Mucosa of descending colon (tissue), 3 donors: Measurements from ENCODE around the gene ZNF821. TPM values are rescaled to one million over a fixed set of nuclear protein-coding genes. Genes with fewer than 3 reads are reported as not detected.

Experiments
- ATAC-seq: fragments of 200-7000 bp; cut with Tn5 transposase; one replicate; pipeline ENCODE4 v1.9.1; 2020; ENCODE audit warnings: mild to moderate bottlenecking, moderate library complexity
- DNase-seq, 3 donors: peaks; one replicate each; pipeline ENCODE4 v3.0.0-alpha.2; 2020
- H3K36me3 ChIP-seq: fragments of 200-600 bp; one replicate; pipeline ENCODE4 v1.8.0; 2021; ENCODE audit warnings: low read depth, mild to moderate bottlenecking
- H3K4me1 ChIP-seq: fragments of 200-600 bp; one replicate; pipeline ENCODE4 v1.8.0; 2021; ENCODE audit warnings: low read depth, mild to moderate bottlenecking
- H3K4me3 ChIP-seq: fragments of 200-600 bp; one replicate; pipeline ENCODE4 v1.8.0; 2021; ENCODE audit warnings: mild to moderate bottlenecking
- H3K9me3 ChIP-seq: fragments of 200-600 bp; one replicate; pipeline ENCODE4 v1.8.0; 2021; ENCODE audit warnings: mild to moderate bottlenecking
- CTCF ChIP-seq: fragments of 200-600 bp; IDR thresholded peaks from one replicate; pipeline ENCODE4 v1.8.0; 2022; ENCODE audit warnings: antibody characterized with exemption, mild to moderate bottlenecking
- intact Hi-C, 2 donors: fragments of 100-400 bp; cut with DNase I in 1 of 2; cut with micrococcal nuclease in 1 of 2; formaldehyde crosslinking; loops; one replicate each; pipeline versions ENCODE4 v1.11.0 to v1.11.1; 2022; cut with DNase I, micrococcal nuclease
- total RNA-seq, 3 donors: library from RNA; stranded (reverse); fragmentation: NEBNext Ultra II Directional in 2 of 3; extraction: Animal tissue kit (Norgen Biotek cat#: 25700) in 2 of 3; gene quantifications; one replicate each; pipeline versions ENCODE4 v1.2.1 to v1.2.4, GENCODE V29; 2021 to 2023
- donor health status: DM: no; HTN: no; CAD: no; lungs with moderate emphysema.
- donor health status: DM: no; HTN: no; CAD: no.
- donor health status: DM: no; HTN: yes; CAD: no.

The ZNF821 gene
- total RNA-seq, 3 donors from 2014 or later = 10.2 to 13.7 (median 12.7) TPM

GRCh38 chr16:71846431-71846830, 37.6 kb downstream of the ZNF821 start:
- DNase-seq = peak in 2 of 3 donors; percentile 17 to 39
- peak; percentile 17 for ATAC-seq
- H3K4me3 ChIP-seq = peak overlapping the region; percentile 95
- intact Hi-C loops = no loop called here
- no peaks in the 10 kb centered on the region for H3K36me3 ChIP-seq
- no peaks in the 10 kb centered on the region for H3K4me1 ChIP-seq
- no peaks in the 10 kb centered on the region for H3K9me3 ChIP-seq
- TF ChIP-seq CTCF = no peak

- no peaks in the 10 kb centered on the region for H3K4me1 ChIP-seq
- DNase-seq (peak; percentile 93 to 97 (median 95)), ATAC-seq (peak; percentile 99)
- intact Hi-C loops = no loop called here
- H3K36me3 ChIP-seq = no peaks in the 10 kb centered on the region
- H3K9me3 ChIP-seq = no peaks in the 10 kb centered on the region
- peak within 1 kb of the TSS; percentile 95 for H3K4me3 ChIP-seq
- no peak for TF ChIP-seq CTCF
Measured at GRCh38 chr16:71845639-71846430, 38.1 kb downstream of the ZNF821 start, which contains the start of gene ATXN1L. TSS of gene ATXN1L (plus strand) at chr16:71845976. CDS start at chr16:71849741, 3,765 bp downstream.

GRCh38 chr16:71843572-71843971, 40.4 kb downstream of the ZNF821 start:
- H3K36me3 ChIP-seq = no peaks in the 10 kb centered on the region
- ATAC-seq = no peak
- H3K9me3 ChIP-seq = no peaks in the 10 kb centered on the region
- TF ChIP-seq CTCF = no peak
- no peak overlapping the region for H3K4me3 ChIP-seq
- H3K4me1 ChIP-seq = no peaks in the 10 kb centered on the region
- DNase-seq = no peak
- intact Hi-C loops = no loop called here

GRCh38 chr16:71840052-71840451, 43.9 kb downstream of the ZNF821 start:
- no peak for ATAC-seq
- TF ChIP-seq CTCF = no peak
- intact Hi-C loops = no loop called here
- H3K4me1 ChIP-seq = no peaks in the 10 kb centered on the region
- no peaks in the 10 kb centered on the region for H3K36me3 ChIP-seq
- no peak for DNase-seq
- H3K9me3 ChIP-seq = no peaks in the 10 kb centered on the region
- H3K4me3 ChIP-seq = no peak overlapping the region

GRCh38 chr16:71837150-71837549, 46.8 kb downstream of the ZNF821 start:
- ATAC-seq (no peak), DNase-seq (no peak)
- Histone ChIP-seq H3K4me1 (no peaks in the 10 kb centered on the region), H3K4me3 (no peak overlapping the region), H3K9me3 (no peaks in the 10 kb centered on the region), H3K36me3 (no peaks in the 10 kb centered on the region)
- intact Hi-C loops = no loop called here
- TF ChIP-seq CTCF = no peak
